Nephron progenitor cell (in vitro differentiated cells): ENCODE results near the gene SUPT4H1.

Experiments
- DNase-seq: peaks from one replicate; pipeline ENCODE4 v3.0.0; 2021
- H3K27ac Mint-ChIP-seq: 2 replicates; pipeline ENCODE4 v1.8.0; 2021; ENCODE audit warnings: mild to moderate bottlenecking, moderate library complexity, mixed read lengths
- H3K27me3 Mint-ChIP-seq: 2 replicates; pipeline ENCODE4 v1.8.0; 2021; ENCODE audit warnings: mild to moderate bottlenecking, low read depth, mixed read lengths; ENCODE audit not compliant: poor library complexity
- H3K36me3 Mint-ChIP-seq: 2 replicates; pipeline ENCODE4 v1.8.0; 2021; ENCODE audit warnings: low read depth, mixed read lengths
- H3K4me1 Mint-ChIP-seq: 2 replicates; pipeline ENCODE4 v1.8.0; 2021; ENCODE audit warnings: mixed read lengths
- H3K4me3 Mint-ChIP-seq: 2 replicates; pipeline ENCODE4 v1.8.0; 2021; ENCODE audit warnings: mild to moderate bottlenecking, moderate library complexity, mixed read lengths
- H3K9me3 Mint-ChIP-seq: 2 replicates; pipeline ENCODE4 v1.8.0; 2021; ENCODE audit warnings: mild to moderate bottlenecking, moderate library complexity, mixed read lengths
- CTCF ChIP-seq: fragments of 200-600 bp; sonication (generic); IDR thresholded peaks from 2 replicates; pipeline ENCODE4 v1.5.0; 2021; ENCODE audit warnings: antibody characterized with exemption

SUPT4H1 gene

GRCh38 chr17:58308173-58308984, 43.6 kb downstream of the SUPT4H1 start:
- Mint-ChIP-seq H3K4me3 (no peak overlapping the region), H3K27ac (no peak overlapping the region), H3K9me3 (no peaks in the 10 kb centered on the region), H3K4me1 (peaks cover 19% of the 10 kb centered on the region), H3K36me3 (no peaks in the 10 kb centered on the region), H3K27me3 (peaks cover 8% of the 10 kb centered on the region)
- DNase-seq: no peak
- peak; percentile 29 for TF ChIP-seq CTCF

- H3K9me3 Mint-ChIP-seq: no peaks in the 10 kb centered on the region
- no peaks in the 10 kb centered on the region for H3K36me3 Mint-ChIP-seq
- DNase-seq: no peak
- no peak overlapping the region for H3K4me3 Mint-ChIP-seq
- no peak overlapping the region for H3K27ac Mint-ChIP-seq
- no peak for TF ChIP-seq CTCF
- H3K27me3 Mint-ChIP-seq: peaks cover 7% of the 10 kb centered on the region
- peaks cover 21% of the 10 kb centered on the region for H3K4me1 Mint-ChIP-seq
These were observed 44.4 kb downstream of the SUPT4H1 start for GRCh38 chr17:58307468-58308172.

DNA sequence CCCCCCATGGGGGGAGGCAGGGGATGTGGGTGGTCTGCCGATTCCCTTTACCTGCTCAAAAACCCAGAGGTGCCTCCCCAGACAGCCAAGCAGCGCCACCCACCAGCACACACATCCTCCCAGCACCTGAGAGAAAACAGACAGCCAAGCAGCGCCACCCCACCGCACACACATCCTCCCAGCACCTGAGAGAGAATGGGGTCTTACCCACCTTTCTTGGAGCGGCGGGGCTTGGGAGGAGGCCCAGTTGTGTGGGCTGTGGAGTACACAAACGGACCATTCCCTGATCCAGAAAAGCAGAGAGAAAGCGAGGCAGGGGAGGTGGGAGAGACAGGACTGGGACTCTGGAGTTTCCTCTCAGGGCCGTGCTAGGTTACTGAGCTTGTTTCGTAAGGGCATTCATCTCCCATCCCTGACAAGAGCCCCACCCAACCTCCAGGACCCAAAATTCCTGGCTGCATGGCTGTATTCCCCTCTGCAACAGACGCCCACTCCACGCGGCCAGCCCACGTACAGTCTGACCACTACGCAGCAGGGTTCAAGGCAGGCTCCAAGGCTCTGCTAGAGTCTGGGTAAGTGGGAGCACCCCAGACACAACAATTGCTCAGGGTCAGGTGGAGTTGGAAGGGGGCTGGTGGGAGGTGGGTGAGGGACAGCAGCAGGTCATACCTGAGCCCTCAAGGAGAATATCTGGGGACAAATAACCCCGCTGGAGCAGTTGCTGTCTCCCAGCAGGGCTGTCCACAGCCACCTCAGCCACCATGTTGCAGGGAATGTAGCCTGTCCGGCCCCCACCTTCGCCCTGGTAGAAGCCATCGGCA, 45.7 kb downstream of the SUPT4H1 start:
- no peak for TF ChIP-seq CTCF
- Mint-ChIP-seq H3K4me1 (peaks cover 27% of the 10 kb centered on the region), H3K27ac (peak overlapping the region; percentile 74), H3K27me3 (peaks cover 4% of the 10 kb centered on the region), H3K9me3 (no peaks in the 10 kb centered on the region), H3K4me3 (no peak overlapping the region), H3K36me3 (no peaks in the 10 kb centered on the region)
- DNase-seq: no peak

DNA sequence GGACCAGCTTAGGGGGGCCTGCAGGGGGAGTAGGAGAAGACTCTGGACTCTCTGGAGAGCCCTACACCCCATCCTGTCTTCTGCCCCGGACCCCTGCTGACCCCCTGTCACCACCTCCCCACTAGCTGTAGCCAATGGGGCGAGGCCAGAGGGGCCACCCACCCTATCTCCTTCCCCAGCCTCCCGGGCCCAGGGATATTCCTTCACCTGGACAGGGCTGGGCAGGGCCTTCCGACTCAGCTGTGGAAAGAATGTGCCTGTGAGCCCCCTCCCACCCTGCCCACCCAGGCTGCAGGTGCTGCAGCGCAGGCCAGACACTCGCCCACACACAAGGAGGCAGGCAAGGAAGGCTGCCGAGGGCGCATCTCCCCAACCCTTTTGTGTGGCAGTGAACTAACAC, 46.4 kb downstream of the SUPT4H1 start:
- Mint-ChIP-seq H3K4me1 (peaks cover 34% of the 10 kb centered on the region), H3K36me3 (no peaks in the 10 kb centered on the region), H3K4me3 (no peak overlapping the region), H3K27me3 (peaks cover 4% of the 10 kb centered on the region), H3K9me3 (no peaks in the 10 kb centered on the region), H3K27ac (no peak overlapping the region)
- TF ChIP-seq CTCF: no peak
- no peak for DNase-seq

- no peak for DNase-seq
- Mint-ChIP-seq H3K27ac (no peak overlapping the region), H3K9me3 (peaks cover 3% of the 10 kb centered on the region), H3K4me3 (no peak overlapping the region), H3K4me1 (peaks cover 35% of the 10 kb centered on the region), H3K27me3 (peaks cover 2% of the 10 kb centered on the region), H3K36me3 (no peaks in the 10 kb centered on the region)
- no peak for TF ChIP-seq CTCF
These were observed 47.1 kb downstream of the SUPT4H1 start for GRCh38 chr17:58304750-58305486.
